BLaER1 (cell line): ENCODE measurements around the gene ICAM5.
A peak's percentile ranks its signal among the peaks of the same experiment; 100 is the strongest.

Source experiments
- H3K27ac ChIP-seq: shearing (Covaris generic); formaldehyde crosslinking; 2 replicates; pipeline ENCODE4 v1.8.1; 2022
- H3K27me3 ChIP-seq: shearing (Covaris generic); formaldehyde crosslinking; 2 replicates; pipeline ENCODE4 v1.8.1; 2022
- H3K36me3 ChIP-seq: shearing (Covaris generic); formaldehyde crosslinking; 2 replicates; pipeline ENCODE4 v1.8.1; 2022
- H3K4me1 ChIP-seq: shearing (Covaris generic); formaldehyde crosslinking; 2 replicates; pipeline ENCODE4 v1.8.1; 2022
- H3K4me2 ChIP-seq: shearing (Covaris generic); formaldehyde crosslinking; 2 replicates; pipeline ENCODE4 v1.8.1; 2022
- H3K4me3 ChIP-seq: shearing (Covaris generic); formaldehyde crosslinking; 2 replicates; pipeline ENCODE4 v1.8.1; 2022
- H3K9ac ChIP-seq: shearing (Covaris generic); formaldehyde crosslinking; 2 replicates; pipeline ENCODE4 v1.8.1; 2022
- H3K9me3 ChIP-seq: shearing (Covaris generic); formaldehyde crosslinking; 2 replicates; pipeline ENCODE4 v1.8.1; 2022
- H4K20me1 ChIP-seq: shearing (Covaris generic); formaldehyde crosslinking; 2 replicates; pipeline ENCODE4 v1.8.1; 2022
- Cebpa-rat ChIP-seq: shearing (Covaris generic); IDR thresholded peaks from 2 replicates; pipeline ENCODE4 v1.8.1; 2022

The ICAM5 gene

DNA sequence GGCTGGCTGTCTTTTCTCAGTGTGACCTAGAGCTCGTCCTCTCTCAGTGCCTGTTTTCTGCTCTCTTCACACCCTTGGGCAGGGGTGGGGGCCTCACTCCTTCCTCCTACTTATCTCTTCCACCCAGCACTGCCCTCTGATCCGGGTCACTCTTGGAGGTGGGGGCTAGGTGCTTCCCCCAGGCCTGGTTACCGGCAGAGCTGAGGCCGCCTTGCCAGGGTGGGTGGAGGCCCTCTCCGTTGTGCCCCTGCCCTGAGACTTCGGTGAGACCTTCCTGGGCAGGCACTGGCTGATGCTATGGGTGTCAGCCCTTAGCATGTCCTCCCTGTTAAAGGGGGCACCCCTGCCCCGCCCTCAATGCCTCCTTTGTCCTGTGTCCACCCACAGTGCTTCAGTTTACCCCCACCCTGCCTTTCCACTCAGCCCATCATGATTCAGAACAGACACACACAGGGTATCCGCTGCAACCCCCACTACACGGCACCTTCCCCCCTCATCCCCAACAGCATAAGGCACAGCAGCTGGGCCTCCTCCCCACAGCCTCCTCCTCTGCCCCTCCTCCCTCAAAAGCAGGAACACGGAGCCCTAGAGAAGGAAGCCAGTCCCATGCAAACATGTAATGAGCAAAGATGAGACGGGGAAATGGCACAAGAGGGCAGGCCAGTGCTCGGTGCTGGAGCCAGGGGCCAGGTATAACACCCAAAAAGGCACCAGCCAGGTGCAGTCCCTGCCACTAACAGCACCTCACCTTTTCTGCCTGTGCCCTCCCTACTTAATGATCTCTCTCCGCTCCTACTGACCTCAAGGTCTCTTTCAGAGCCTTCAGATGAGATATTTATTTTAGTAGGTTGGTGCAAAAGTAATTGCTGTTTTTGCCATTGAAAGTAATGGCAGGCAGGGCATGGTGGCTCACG lies 10.1 kb downstream of the ICAM5 start:
- no peak for TF ChIP-seq Cebpa-rat
- H3K9me3 ChIP-seq, result no peaks in the 10 kb centered on the region; the same call in 1 of the 2 replicates
- H3K27me3 ChIP-seq, result peaks cover 47% of the 10 kb centered on the region
- no peak overlapping the region for H3K9ac ChIP-seq
- H3K36me3 ChIP-seq, result no peaks in the 10 kb centered on the region
- H3K27ac ChIP-seq, result no peak overlapping the region
- H4K20me1 ChIP-seq, result peaks cover 17% of the 10 kb centered on the region
- no peak overlapping the region for H3K4me3 ChIP-seq
- H3K4me1 ChIP-seq, result peaks cover 37% of the 10 kb centered on the region
- H3K4me2 ChIP-seq, result peak overlapping the region; percentile 52

DNA sequence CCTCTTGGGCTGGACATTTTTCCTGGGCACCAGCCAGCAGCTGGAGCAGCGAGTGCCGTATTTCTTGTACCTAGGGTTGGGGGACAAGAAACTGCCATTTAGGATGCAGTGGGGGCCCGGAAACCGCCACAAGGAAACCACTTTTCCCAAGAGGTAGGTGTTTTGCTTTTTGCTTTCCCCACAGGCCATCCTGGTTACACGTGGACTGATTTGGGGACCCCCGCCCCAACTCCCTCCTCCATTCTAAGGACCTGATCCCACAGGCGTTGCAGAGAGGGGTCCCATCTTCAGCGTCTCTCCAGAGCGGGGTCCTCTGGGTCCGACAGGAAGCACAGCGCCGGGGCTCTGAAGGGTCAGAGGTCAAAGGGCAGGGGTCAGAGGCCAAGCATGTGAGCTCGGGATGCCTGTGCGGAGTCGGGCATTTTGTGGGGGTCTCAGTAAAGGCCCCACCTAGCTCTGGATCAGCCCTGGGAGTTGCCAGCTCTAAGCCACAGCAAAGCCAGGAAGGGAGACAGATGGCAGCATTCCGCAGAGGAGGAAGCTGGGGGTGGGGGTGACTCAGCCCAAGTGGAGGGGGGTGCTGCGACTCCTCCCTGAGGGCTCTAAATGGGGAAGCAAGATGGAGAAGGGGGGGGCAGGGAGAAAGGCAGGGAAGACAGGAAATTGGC lies 15.5 kb downstream of the ICAM5 start:
- Histone ChIP-seq H3K27ac (peak overlapping the region; percentile 36), H3K9ac (0 out of 2 replicates have a peak overlapping the region, but pooled peaks have one; percentile 15), H4K20me1 (peaks cover 14% of the 10 kb centered on the region), H3K4me3 (peak overlapping the region; percentile 56), H3K36me3 (no peaks in the 10 kb centered on the region), H3K4me2 (peak overlapping the region; percentile 87), H3K9me3 (no peaks in the 10 kb centered on the region), H3K4me1 (peaks cover 57% of the 10 kb centered on the region), H3K27me3 (no peaks in the 10 kb centered on the region)
- TF ChIP-seq Cebpa-rat, result no peak

DNA sequence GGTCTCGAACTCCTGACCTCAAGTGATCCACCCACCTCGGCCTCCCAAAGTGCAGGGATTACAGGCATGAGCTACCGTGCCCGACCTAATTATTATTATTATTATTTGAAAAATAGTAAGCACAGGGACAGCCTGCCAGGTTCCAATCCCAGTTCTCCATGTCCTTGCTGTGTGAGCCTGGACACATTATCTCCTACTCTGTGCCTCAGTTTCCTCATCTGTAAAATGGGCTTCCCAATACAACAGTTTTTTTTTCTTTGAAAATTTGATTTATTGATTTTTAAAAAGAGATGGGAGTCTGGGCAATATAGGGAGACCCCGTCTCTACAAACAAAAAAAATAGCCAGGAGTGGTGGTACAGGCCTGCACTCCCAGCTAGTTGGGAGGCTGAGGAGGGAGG lies 16.6 kb downstream of the ICAM5 start:
- Histone ChIP-seq H3K4me3 (no peak overlapping the region), H3K36me3 (no peaks in the 10 kb centered on the region), H4K20me1 (peaks cover 14% of the 10 kb centered on the region), H3K4me2 (peak overlapping the region; percentile 87), H3K9ac (no peak overlapping the region), H3K9me3 (no peaks in the 10 kb centered on the region), H3K4me1 (peaks cover 56% of the 10 kb centered on the region), H3K27ac (no peak overlapping the region), H3K27me3 (no peaks in the 10 kb centered on the region)
- no peak for TF ChIP-seq Cebpa-rat

DNA sequence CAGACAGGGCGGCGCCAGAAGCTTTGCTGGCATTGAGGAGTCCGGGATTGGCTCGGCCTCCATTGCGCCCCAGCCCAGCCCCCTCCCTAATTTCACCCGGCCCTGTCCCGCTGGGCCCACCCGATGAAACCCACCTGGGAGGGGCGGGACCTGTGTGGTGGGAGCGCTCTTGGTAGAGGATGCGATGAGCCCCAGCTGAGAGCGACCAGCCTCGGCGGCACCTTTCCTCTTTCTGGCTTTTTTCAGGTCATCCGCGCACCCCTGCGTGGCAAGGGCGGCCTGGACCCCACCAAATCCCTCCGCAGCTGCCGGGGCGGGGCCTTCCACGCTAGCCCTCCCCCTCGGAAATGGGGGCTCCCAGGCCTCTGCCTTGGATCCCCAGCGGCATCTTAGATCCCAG lies 19.7 kb downstream of the ICAM5 start, which contains the start of gene ZGLP1:
Gene ZGLP1 (minus strand): TSS at position 393 of the 400 bp plus-strand sequence.
- H3K4me1 ChIP-seq, result peaks cover 53% of the 10 kb centered on the region
- H4K20me1 ChIP-seq, result peaks cover 13% of the 10 kb centered on the region
- no peaks in the 10 kb centered on the region for H3K36me3 ChIP-seq
- TF ChIP-seq Cebpa-rat, result no peak
- peak within 1 kb of the TSS; percentile 0; the same call in 1 of the 2 replicates for H3K27ac ChIP-seq
- H3K9me3 ChIP-seq, result no peaks in the 10 kb centered on the region
- H3K27me3 ChIP-seq, result no peaks in the 10 kb centered on the region
- H3K4me2 ChIP-seq, result peak within 1 kb of the TSS; percentile 89
- peak within 1 kb of the TSS; percentile 38; the same call in 1 of the 2 replicates for H3K9ac ChIP-seq
- 0 out of 2 replicates have a peak within 1 kb of the TSS, but pooled peaks have one; percentile 31 for H3K4me3 ChIP-seq

DNA sequence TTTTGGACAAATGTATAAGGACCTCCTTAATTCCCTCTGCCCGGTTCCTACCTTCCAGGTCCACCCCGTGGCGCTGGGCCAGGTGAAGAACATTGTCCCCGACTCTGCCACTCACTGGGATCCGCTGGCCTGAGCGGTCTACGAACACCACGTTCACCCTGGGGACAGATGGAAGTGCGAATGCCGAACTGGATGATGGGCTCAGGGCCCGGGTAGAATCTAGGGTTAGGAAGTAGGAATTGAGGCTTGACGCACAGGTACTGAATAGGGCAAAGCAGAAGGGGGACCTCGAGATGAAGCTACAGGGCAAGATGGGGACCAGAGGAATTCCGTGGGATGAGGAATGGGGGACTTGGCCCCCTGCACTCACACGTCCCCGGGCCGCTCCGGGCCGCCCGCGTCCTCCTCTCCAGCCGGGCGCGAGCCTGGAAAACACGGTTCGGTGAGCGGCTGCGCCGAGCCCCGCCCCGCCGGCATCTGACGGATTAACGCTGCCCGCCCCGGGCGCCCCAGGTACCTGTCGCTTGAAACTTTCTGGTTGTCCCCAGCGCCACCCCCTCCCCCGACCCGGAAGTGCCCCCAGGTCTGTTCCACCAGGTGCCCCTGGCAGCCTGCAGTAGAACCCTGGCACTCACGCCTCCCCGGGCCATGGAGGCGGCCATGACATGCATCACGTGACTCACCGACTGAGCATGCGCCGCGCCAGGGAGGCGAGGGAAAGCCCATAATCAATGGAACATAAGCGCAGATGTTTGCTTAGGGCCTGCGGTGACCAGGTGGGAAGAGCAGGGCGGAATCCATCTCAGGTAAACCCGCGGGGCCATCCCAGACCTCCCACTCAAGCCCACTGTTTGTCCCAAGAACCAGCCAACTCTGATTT lies 25.8 kb downstream of the ICAM5 start, which contains the start of gene FDX2:
Gene FDX2 (minus strand): TSS at position 681 of the 880 bp plus-strand sequence. CDS start 19 bp downstream, at position 662.
- H4K20me1 ChIP-seq, result 0 out of 2 replicates have a peak, but pooled peaks cover 1% of the 10 kb centered on the region
- peak within 1 kb of the TSS; percentile 83 for H3K9ac ChIP-seq
- no peak for TF ChIP-seq Cebpa-rat
- peak within 1 kb of the TSS; percentile 69 for H3K27ac ChIP-seq
- H3K36me3 ChIP-seq, result peaks cover 41% of the 10 kb centered on the region
- H3K4me1 ChIP-seq, result peaks cover 22% of the 10 kb centered on the region
- no peaks in the 10 kb centered on the region for H3K9me3 ChIP-seq
- H3K27me3 ChIP-seq, result no peaks in the 10 kb centered on the region
- H3K4me3 ChIP-seq, result peak within 1 kb of the TSS; percentile 88
- H3K4me2 ChIP-seq, result peak within 1 kb of the TSS; percentile 97

DNA sequence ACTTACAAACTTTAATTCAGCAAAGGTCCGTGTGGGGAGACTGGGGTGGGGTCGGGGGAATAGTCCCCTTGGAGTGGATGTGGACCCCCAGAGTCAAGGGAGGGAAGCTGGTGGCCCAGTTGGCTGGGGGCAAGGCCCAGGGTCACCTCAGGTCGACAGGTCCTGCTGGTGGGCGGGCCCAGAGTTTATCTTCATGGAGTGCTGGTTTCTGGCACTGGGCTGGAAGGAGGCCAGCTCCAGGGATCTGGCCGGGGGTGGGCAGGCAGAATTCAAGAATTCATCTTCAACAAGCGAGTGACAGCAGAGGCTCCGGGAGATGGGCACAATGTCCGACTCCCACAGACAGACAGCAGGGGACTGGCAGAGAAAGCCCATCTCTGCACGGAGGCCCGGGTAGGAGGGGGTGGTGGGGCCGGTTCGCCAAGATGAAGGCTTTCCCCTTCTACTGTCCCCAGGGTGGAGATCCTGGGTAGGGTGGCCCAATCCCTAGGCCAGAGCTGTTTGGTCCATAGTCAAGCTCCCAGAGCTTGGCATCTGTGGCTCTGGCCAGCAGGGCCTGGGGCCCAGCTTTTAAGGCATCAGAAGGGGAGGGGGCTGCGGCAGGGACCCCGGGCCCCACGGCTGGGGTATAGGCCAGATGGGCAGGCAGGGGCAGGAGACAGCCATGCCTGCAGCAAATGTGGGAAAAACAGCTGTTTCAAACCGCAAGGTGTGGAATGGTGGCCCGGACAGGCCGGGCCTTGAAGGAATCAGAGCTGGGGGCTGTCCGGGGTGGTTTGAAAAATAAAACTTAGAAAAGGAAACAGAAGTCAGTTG lies 26.7 kb downstream of the ICAM5 start:
- TF ChIP-seq Cebpa-rat, result no peak
- Histone ChIP-seq H3K9ac (peak overlapping the region; percentile 83; the same call in 1 of the 2 replicates), H4K20me1 (peaks cover 10% of the 10 kb centered on the region; the same call in 1 of the 2 replicates), H3K4me1 (peaks cover 28% of the 10 kb centered on the region), H3K27ac (no peak overlapping the region), H3K4me3 (no peak overlapping the region), H3K36me3 (peaks cover 50% of the 10 kb centered on the region), H3K9me3 (no peaks in the 10 kb centered on the region), H3K27me3 (no peaks in the 10 kb centered on the region), H3K4me2 (peak overlapping the region; percentile 97)

DNA sequence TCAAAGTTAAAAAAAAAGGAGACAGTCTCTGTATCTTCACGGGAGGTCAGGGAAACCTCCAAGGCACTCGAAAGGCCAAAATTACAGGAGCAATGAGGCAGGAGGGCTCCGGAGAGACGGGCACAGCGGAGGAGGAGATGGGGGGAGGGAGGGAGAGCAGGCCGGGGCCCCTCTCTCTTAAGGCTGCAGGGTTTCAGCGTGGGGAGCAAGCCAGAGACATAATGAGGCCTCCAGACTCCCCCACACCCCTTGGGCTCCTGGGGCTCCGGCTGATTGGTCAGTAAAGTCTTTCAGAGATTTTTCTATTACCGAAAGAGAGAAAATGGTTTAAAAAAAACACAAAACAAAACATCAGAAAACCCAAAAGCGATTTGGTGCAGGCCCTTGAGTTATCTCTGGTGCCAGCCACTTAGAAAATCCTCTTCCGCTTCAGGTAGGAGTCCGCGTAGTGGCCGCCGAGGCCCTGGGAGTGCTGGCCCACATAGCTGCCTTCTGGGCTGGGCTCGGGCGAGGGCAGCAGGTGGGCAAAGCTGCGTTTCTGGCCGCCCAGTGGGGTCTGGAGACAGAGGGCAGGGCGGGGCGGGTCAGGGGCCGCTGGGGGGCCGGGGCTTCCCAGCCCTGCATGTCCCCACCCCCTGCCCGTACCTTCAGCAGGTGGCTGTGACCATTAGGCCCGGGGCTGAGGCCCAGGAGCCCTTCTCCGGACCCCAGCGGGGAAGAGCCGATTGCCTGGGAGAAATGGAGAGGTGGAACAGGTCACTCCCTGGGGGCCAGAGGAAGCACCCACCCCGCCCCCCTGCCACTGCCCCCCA lies 27.5 kb downstream of the ICAM5 start:
- no peak overlapping the region for H3K9ac ChIP-seq
- H3K27ac ChIP-seq, result no peak overlapping the region
- no peaks in the 10 kb centered on the region for H3K27me3 ChIP-seq
- peaks cover 18% of the 10 kb centered on the region for H4K20me1 ChIP-seq
- TF ChIP-seq Cebpa-rat, result no peak
- no peak overlapping the region for H3K4me3 ChIP-seq
- H3K36me3 ChIP-seq, result peaks cover 58% of the 10 kb centered on the region
- peaks cover 36% of the 10 kb centered on the region for H3K4me1 ChIP-seq
- no peak overlapping the region for H3K4me2 ChIP-seq
- no peaks in the 10 kb centered on the region for H3K9me3 ChIP-seq
